HEK293 (cell line): Measurements from ENCODE around the gene PSD2.

Experiments
- CTCF ChIA-PET: fragments of 350-600 bp; formaldehyde crosslinking; extraction: SDS; loops from one replicate; lab custom pipeline; 2021; ENCODE audit warnings: antibody characterized with exemption; lab: Yijun Ruan, JAX
- POLR2A ChIA-PET: fragments of 300-600 bp; formaldehyde crosslinking; extraction: SDS; loops from one replicate; lab custom pipeline; 2020; ENCODE audit warnings: antibody characterized with exemption, inconsistent platforms; lab: Yijun Ruan, JAX
- H3K27ac ChIP-seq: fragments of 200-500 bp; sonication (Bioruptor generic); 2 replicates; pipeline ENCODE4 v1.5.1; 2014; ENCODE audit warnings: low read depth, low read length, control low read depth, inconsistent platforms; ENCODE audit errors: extremely low read depth
- H3K36me3 ChIP-seq, 2 experiments: fragments of 200-500 bp in 1 of 2; sonication (Bioruptor generic) in 1 of 2; 1 replicate in 1 of 2; 2 replicates in 1 of 2; pipeline ENCODE4 v1.5.1; 2014 to 2017; ENCODE audit warnings: inconsistent platforms in 2 of 2, low read length in 2 of 2; ENCODE audit not compliant: control insufficient read depth in 2 of 2, insufficient read depth in 1 of 2
- H3K4me1 ChIP-seq: fragments of 200-500 bp; sonication (Bioruptor generic); 2 replicates; pipeline ENCODE4 v1.5.1; 2014; ENCODE audit warnings: mild to moderate bottlenecking, low read length, inconsistent platforms; ENCODE audit not compliant: control insufficient read depth, insufficient read depth
- H3K4me3 ChIP-seq: 2 replicates; pipeline ENCODE4 v1.5.1; 2011; ENCODE audit warnings: low read depth, mild to moderate bottlenecking, control low read depth, low read length, moderate library complexity
- H3K9me3 ChIP-seq: fragments of 200-500 bp; sonication (Bioruptor generic); 2 replicates; pipeline ENCODE4 v1.5.1; 2014; ENCODE audit warnings: low read depth, low read length, inconsistent platforms; ENCODE audit not compliant: control insufficient read depth, insufficient read depth
- GFI1B ChIP-seq: fragments of 450-650 bp; formaldehyde crosslinking; IDR thresholded peaks from 2 replicates; pipeline ENCODE4 v1.5.1; 2016; ENCODE audit warnings: missing biosample characterization, missing genetic modification characterization
- HOXD13 ChIP-seq: sonication (generic); formaldehyde crosslinking; IDR thresholded peaks from 2 replicates; pipeline ENCODE4 v1.8.0; 2022; ENCODE audit warnings: missing genetic modification reagents, borderline replicate concordance
- PRDM4 ChIP-seq: fragments of 450-650 bp; formaldehyde crosslinking; IDR thresholded peaks from 2 replicates; pipeline ENCODE4 v1.5.1; 2017; ENCODE audit warnings: missing biosample characterization, missing genetic modification characterization
- SALL2 ChIP-seq: fragments of 450-650 bp; formaldehyde crosslinking; IDR thresholded peaks from 2 replicates; pipeline ENCODE4 v1.5.0; 2017; ENCODE audit warnings: missing biosample characterization, mild to moderate bottlenecking, missing genetic modification characterization, borderline replicate concordance
- TSHZ1 ChIP-seq: fragments of 450-650 bp; formaldehyde crosslinking; IDR thresholded peaks from 2 replicates; pipeline ENCODE4 v1.5.1; 2016; ENCODE audit warnings: missing biosample characterization, missing genetic modification characterization, borderline replicate concordance
- ZFHX2 ChIP-seq: fragments of 450-650 bp; formaldehyde crosslinking; conservative IDR thresholded peaks from 2 replicates; pipeline ENCODE4 v1.5.1; 2016; ENCODE audit warnings: missing biosample characterization, missing genetic modification characterization
- ZNF140 ChIP-seq: fragments of 450-650 bp; formaldehyde crosslinking; IDR thresholded peaks from 2 replicates; pipeline ENCODE4 v1.5.1; 2016; ENCODE audit warnings: missing biosample characterization, missing genetic modification characterization
- ZNF19 ChIP-seq: fragments of 450-650 bp; formaldehyde crosslinking; IDR thresholded peaks from 2 replicates; pipeline ENCODE4; 2016; ENCODE audit warnings: missing biosample characterization, missing genetic modification characterization, low read depth
- ZNF23 ChIP-seq: fragments of 450-650 bp; formaldehyde crosslinking; IDR thresholded peaks from 2 replicates; pipeline ENCODE4 v1.5.1; 2016; ENCODE audit warnings: missing biosample characterization, missing genetic modification characterization, borderline replicate concordance
- ZNF302 ChIP-seq: fragments of 450-650 bp; formaldehyde crosslinking; IDR thresholded peaks from 2 replicates; pipeline ENCODE4 v1.5.1; 2016; ENCODE audit warnings: missing biosample characterization, missing genetic modification characterization, low read depth
- ZNF416 ChIP-seq: fragments of 450-650 bp; formaldehyde crosslinking; IDR thresholded peaks from 2 replicates; pipeline ENCODE4 v1.5.1; 2016; ENCODE audit warnings: missing biosample characterization, missing genetic modification characterization
- ZNF513 ChIP-seq: fragments of 450-650 bp; IDR thresholded peaks from 2 replicates; pipeline ENCODE4 v1.5.1; 2018; ENCODE audit warnings: missing biosample characterization, missing genetic modification characterization
- ZNF521 ChIP-seq: fragments of 450-650 bp; formaldehyde crosslinking; IDR thresholded peaks from 2 replicates; pipeline ENCODE4 v1.5.1; 2017; ENCODE audit warnings: missing biosample characterization, mild to moderate bottlenecking, missing genetic modification characterization
- ZNF624 ChIP-seq: fragments of 450-650 bp; formaldehyde crosslinking; IDR thresholded peaks from 2 replicates; pipeline ENCODE4 v1.5.1; 2017; ENCODE audit warnings: missing biosample characterization, missing genetic modification characterization
- ZNF626 ChIP-seq: fragments of 450-650 bp; sonication (Bioruptor Pico); formaldehyde crosslinking; IDR thresholded peaks from 2 replicates; pipeline ENCODE4 v1.5.1; 2018; ENCODE audit warnings: missing biosample characterization, missing genetic modification characterization, inconsistent platforms
- ZNF629 ChIP-seq: fragments of 450-650 bp; formaldehyde crosslinking; IDR thresholded peaks from 2 replicates; pipeline ENCODE4 v1.5.1; 2017; ENCODE audit warnings: missing biosample characterization, missing genetic modification characterization
- ZNF76 ChIP-seq: fragments of 450-650 bp; formaldehyde crosslinking; IDR thresholded peaks from 2 replicates; pipeline ENCODE4; 2016; ENCODE audit warnings: low read depth, missing biosample characterization, missing genetic modification characterization, borderline replicate concordance
- ZNF830 ChIP-seq: fragments of 450-650 bp; IDR thresholded peaks from 2 replicates; pipeline ENCODE4 v1.5.0; 2018; ENCODE audit warnings: missing biosample characterization, missing genetic modification characterization, low read depth, mild to moderate bottlenecking, moderate library complexity
- ZNF843 ChIP-seq: fragments of 450-650 bp; formaldehyde crosslinking; IDR thresholded peaks from 2 replicates; pipeline ENCODE4 v1.5.1; 2016; ENCODE audit warnings: missing biosample characterization, missing genetic modification characterization

PSD2 gene

GRCh38 chr5:139821806-139822552, 26.4 kb downstream of the PSD2 start:
- no peak overlapping the region for H3K27ac ChIP-seq
- TF ChIP-seq ZNF23 (tag by site-specific recombination) (no peak), ZNF830 (tag by site-specific recombination) (no peak), PRDM4 (tag by site-specific recombination) (no peak), ZNF626 (no peak), ZNF624 (no peak)
- POLR2A ChIA-PET = no interaction called here
- CTCF ChIA-PET = interaction anchor here (0.5 to 0.6 kb wide), 2 partner anchors 10 to 170 kb away, joined by 3 to 4 read pairs; no protein-coding TSS in a partner anchor
- H3K4me1 ChIP-seq = no peaks in the 10 kb centered on the region
- H3K4me3 ChIP-seq = no peak overlapping the region
- H3K36me3 ChIP-seq = no peaks in the 10 kb centered on the region
- H3K9me3 ChIP-seq = no peaks in the 10 kb centered on the region; the same call in 1 of the 2 replicates

GRCh38 chr5:139822553-139823425, 27.2 kb downstream of the PSD2 start:
- no peak for TF ChIP-seq ZNF843 (tag by site-specific recombination)
- TF ChIP-seq ZNF416 = no peak
- TF ChIP-seq TSHZ1 (tag by site-specific recombination) = no peak
- TF ChIP-seq ZNF302 = no peak
- TF ChIP-seq ZNF629 (tag by site-specific recombination) = no peak
- no peak for TF ChIP-seq HOXD13 (CRISPR knock-in tag)
- no peak for TF ChIP-seq ZNF76 (tag by site-specific recombination)
- no peak for TF ChIP-seq GFI1B (tag by site-specific recombination)
- no peak for TF ChIP-seq ZNF19 (tag by site-specific recombination)
- TF ChIP-seq ZFHX2 (tag by site-specific recombination) = no peak
- no peak for TF ChIP-seq ZNF513 (tag by site-specific recombination)
- TF ChIP-seq ZNF521 = no peak
- TF ChIP-seq ZNF140 (tag by site-specific recombination) = no peak
- TF ChIP-seq SALL2 (tag by site-specific recombination) = no peak
- no peaks in the 10 kb centered on the region; the same call in 1 of the 2 replicates for H3K9me3 ChIP-seq
- H3K4me1 ChIP-seq = no peaks in the 10 kb centered on the region
- H3K36me3 ChIP-seq = no peaks in the 10 kb centered on the region
- H3K27ac ChIP-seq = no peak overlapping the region
- H3K4me3 ChIP-seq = no peak overlapping the region
- CTCF ChIA-PET = interaction anchor here (0.5 to 0.6 kb wide), 2 partner anchors 9 to 171 kb away, joined by 3 to 4 read pairs; no protein-coding TSS in a partner anchor
- POLR2A ChIA-PET = no interaction called here
